GM19468 (cell line): Measurements from ENCODE around the gene IRS2.

Experiments
- ATAC-seq: cut with Tn5 transposase; IDR thresholded peaks from one replicate; pipeline ENCODE4 v1.9.1; 2021; ENCODE audit warnings: mild to moderate bottlenecking, moderate library complexity, moderate number of reproducible peaks; ENCODE audit not compliant: unreplicated experiment; ENCODE audit errors: extremely low read depth

Gene IRS2

DNA sequence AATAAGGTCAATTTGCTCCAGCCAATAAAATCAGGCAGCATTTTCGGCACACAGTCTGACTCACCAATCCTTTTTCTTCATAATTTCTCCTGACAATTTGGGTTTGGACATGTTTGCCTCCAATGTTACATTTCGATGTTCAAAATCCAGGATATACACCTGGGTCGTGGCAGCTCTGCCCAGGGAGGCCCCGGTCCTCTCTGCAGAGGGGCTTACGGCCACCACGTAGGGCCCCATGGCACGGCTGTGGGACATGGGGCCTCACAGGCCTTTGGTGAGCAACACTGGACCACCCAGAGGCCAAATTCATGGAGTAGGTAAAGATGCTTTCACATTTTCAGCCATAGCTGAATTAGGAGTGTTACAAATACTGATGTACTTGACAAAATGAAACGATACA, 25.4 kb downstream of the IRS2 start:
- ATAC-seq = no peak

DNA sequence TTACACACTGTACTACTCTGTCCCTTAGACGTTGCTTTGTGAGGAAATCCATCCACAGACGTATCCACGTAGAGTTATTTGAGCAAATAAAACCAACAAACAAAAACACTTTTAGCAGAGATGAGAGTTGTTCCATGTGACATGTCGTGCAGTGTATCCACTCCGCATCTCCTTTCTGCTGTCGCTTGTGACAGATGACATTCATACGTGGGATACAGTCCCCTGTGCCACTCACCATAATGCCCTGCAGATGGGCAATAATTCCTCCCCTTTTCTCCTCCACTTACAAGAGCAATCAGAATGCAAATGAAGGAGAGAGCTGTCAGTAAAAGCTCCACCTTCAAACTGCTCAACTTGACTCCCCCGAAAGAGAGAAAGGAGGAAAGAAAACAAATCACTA, 26.0 kb downstream of the IRS2 start:
- ATAC-seq = no peak

DNA sequence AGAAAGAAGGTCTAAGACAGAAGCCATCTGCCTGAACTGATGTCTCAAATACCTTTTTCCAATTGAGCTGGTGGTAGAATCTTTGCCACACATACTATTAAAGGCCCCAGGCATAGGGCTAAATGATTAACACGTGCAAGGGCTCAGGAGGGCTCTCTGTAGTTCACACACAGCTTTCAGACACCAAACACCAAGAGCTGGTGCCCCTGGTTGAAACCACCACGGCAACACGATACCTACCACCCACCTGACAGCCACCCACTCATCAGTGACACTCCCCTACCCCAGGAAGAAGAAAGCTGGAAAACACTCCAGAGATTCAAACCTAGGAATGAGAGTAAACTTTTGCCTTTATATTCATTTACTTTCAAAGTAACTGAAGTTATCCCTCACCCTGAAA, 26.8 kb downstream of the IRS2 start:
- no peak for ATAC-seq

DNA sequence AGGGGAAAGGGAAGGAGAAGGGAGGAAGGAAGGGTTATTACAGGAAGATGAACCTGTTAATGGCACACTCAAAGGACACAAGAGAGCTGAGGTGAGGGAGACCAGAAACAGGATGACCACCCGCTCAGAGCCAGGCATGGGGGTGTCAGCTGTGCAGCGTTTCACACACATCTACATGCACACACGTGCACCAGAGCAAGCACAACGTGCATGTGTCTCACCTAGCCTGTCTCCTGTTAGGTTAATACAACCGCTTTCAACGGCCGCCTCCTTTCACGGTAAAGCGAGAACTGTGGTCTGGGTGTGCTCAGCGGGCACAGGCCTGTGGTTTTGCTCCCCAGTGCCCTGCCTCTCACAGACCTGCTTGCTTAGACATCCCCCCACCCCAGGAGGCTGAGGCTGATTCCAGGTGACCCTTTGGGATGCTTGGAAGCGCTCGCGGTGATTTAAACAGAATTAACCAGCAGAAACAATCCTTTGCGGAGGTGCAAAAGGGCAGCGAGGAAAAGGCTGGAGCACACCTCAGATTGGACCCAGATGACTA, 27.4 kb downstream of the IRS2 start:
- ATAC-seq = no peak

DNA sequence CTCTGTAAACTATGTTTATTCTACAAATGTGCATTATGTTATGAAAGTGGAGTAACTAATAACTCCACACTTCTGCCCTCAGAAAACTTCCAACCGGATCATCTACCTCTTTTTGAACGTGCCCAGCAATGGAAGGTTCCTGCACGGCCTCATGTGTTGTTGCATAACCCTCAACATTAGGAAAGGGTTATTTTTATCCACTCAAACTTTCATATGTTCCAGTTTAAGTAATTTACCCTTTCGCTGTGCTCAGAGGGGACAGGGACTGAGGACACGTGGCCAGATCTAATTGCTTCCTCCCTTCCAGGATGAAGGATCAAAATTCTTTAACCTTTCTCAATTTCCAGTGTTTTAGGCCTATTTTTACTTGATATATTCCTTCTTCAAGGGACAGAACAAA, 29.6 kb downstream of the IRS2 start:
- no peak for ATAC-seq

DNA sequence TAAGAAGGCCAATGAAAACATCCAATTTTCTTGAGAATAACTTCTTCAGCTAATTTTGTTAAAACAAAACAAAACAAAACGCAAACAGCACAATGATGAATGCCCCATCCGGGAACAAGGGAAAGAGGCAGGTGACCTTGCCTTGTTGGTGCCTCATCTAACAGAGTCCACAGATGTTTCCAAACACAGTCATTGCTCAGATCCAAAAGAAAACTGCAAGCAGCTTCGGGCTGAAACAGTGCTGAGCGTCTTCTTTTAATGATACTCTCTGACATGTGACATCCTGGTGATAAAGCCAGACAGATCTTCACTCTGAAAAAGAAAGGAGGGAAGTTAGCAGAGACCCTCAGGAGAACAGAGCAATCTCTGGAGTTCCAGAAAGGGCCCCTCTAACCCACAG, 30.4 kb downstream of the IRS2 start:
- ATAC-seq = no peak

DNA sequence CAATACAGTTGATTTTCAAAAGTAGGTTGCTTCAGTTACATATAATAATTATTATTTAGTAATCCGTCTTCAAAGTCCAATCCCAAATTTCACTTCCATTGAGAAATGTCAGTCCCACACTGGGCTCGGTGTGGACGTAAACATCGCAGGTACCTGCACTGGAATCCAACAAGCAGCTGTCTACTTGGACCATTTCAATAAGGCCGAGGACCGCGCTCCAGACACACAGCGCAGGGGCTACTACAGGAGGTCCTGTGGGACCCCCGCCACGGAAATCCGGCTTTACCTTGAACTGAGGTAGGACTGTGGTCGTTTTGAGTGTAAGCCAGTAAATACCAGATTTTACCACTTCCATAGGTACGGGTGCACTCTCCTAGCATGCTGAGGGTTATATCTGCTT, 30.8 kb downstream of the IRS2 start:
- no peak for ATAC-seq

DNA sequence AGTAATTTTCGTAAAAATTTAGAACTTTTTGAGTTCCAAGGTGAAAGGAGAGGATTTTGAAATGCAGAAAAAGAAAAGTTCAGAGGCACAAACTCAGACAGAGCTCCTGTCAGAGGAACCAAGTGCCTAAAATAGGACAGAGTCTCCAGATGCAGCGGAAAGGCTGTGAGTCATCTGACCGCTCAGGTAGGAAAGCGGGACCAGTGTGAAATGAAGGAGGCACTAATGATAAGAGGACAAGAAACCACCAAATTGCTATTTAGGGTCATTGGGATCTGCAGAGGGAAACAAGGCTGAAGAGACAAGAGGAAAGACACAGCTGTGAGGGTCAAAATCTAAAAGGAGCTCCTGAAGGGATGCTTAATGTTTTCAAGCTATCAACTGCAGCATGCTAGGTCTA, 34.9 kb downstream of the IRS2 start:
- ATAC-seq = no peak

DNA sequence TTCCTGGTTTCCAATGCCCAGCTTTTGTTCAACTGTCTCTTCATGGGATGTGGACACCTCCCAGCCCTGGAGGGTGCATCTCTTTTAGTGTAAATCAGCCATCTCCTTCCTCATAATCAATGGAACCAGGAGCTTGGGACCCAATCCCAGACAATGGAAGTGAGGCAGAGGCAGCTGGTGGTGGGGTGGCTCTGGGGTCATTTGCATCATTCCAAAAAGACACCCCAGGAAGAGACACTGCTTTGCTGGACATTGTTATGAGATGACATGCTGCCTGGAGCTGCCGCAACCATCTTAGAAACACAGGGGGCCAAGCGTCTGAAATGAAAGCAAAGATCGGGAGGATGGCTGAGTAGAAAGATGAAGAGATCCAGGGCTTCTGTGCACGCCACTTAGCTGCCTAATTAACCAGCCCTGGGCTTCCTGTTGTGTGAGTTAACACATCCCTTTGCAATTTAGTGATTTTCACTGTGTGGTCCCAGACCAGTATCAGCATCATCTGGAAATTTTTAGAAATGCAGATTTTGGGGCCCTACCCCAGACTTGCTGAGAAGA, 36.1 kb downstream of the IRS2 start:
- no peak for ATAC-seq

DNA sequence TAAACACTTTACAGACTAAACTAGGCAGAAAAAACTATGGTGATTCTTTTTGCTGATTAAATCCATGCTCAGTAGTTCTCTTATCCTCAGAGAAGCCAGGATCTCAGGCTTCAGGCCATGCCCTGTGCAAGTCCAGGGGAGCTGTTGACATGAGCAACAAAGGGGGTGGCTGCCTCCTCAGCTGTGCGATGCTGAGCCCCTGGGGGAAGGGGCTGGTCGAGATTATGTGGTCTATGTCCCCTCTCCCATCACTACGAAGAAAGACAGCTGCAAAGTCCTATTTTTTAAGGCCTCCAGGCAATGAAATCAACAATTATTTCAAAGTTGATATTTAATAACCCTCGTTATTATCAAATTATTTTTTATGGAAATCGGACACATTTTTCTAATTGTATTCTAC, 37.0 kb downstream of the IRS2 start:
- ATAC-seq = no peak

DNA sequence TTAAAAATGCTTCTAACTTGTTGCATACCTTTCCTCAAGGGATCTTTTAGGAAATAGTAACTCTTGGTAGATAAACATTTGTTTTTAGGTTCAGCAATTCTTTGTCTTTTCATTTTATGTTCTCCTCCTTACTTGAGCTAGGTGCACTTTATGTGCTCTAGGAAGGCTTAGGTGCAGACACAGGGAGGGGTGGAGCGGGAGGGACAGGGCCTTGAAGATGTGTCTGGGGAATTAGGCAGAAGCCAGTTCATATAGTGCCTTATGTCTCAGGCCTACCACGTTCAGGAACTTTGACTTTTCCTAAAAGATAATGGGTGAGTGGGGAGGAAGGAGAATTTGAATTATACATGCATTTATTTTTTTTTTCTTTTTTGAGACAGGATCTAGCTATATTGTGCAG, 37.7 kb downstream of the IRS2 start:
- no peak for ATAC-seq

DNA sequence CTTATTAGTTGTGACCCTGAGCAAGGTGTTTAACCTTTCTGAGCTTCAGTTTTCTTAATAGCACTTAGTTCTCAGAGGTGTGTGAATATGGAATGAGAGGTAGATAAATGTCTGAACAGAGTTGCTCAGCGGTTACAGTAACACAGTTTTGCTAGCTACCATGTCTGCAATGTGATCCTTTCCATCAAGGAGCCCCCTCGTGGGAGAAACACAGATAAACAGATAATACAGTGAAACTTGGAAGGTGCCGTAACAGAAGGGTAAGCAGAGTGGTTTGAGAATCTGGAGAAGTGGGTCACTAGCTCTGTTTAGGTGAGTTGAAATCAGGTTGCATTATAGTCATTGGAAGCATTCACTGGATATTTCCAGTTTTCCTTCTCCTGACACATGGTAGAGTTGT, 38.9 kb downstream of the IRS2 start:
- ATAC-seq = no peak

DNA sequence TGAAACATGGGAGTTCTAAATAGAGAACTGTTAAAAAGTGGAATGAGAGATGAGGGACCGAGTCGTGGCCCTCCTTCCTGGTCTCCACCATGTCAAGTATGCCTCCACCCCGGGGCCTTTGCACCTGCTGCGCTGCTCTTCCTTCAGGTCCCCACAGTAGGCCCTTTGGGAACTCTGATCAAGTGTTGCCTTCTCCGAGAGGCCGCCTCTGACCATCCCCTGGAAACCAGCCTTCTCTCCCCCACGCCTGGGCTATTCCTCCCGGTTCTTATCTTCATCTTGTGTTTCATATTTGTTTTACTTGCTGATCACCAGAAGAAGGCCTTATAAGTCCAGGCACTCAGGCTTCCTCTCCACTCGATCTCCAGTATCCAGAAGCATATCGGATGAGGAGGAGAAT, 40.0 kb downstream of the IRS2 start:
- no peak for ATAC-seq

DNA sequence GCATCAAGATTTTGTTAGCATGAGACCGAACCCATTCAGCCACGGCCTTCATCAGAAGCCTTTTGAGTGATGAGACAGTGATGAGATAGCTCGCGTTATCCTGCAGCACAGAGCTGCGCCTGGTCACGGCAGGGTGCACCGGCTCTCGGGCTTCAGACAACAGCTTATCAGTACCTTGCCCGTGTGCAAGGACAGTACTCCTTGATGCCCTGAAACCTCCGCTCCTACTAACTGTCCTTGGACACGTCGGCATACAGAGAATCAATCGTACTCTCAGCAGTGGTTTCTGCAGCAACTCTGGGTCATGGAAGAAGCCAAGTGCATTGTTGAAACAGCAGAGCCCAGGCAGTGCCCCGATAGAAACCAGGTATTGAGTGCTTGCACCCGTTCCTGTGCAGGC, 40.7 kb downstream of the IRS2 start:
- no peak for ATAC-seq

DNA sequence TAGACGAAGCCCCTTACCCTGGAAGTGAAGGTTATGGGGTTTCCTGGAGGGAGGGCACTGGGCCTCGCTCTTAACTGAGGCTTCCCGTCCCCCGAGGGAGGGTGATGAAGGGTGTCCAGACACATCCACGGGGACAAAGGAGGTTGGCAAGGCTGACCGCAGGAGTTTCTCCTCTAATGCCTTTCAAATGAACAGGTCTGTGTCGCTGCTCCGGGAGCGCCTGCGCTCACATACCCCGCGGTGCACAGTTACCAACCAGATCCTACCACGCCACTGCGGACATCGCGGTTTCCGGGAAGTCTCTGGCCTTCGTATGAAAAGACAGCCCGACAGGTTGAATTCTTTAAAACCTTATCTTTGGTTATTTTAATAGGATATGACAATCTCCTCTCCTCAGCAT, 41.3 kb downstream of the IRS2 start:
- no peak for ATAC-seq

DNA sequence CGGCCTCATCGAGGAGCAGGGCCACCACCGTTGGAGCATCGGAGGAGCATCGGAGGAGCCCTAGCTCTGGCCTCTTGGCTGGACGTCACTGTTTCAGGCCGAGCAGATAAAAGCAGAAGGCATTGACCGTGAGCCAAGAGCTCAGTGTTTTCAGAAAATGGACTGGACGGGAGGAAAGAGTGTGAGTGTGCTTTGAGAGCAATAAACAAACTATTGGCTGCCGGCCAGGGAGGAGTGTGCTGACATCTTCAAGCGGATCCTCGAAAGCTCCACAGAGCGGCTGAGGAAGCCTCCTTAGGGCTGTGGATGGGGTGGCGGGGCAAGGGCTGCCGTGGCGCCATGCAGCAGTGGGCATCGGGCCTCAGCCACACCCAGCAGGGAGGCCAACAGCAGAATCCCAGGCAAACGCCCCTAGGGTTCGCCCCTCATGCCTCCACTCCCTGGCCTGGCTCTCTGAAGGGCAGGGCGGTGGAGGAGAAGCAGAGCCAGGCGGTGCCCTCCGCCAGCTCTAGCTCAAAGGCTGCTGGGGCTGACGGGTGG, 41.8 kb downstream of the IRS2 start:
- ATAC-seq = no peak

DNA sequence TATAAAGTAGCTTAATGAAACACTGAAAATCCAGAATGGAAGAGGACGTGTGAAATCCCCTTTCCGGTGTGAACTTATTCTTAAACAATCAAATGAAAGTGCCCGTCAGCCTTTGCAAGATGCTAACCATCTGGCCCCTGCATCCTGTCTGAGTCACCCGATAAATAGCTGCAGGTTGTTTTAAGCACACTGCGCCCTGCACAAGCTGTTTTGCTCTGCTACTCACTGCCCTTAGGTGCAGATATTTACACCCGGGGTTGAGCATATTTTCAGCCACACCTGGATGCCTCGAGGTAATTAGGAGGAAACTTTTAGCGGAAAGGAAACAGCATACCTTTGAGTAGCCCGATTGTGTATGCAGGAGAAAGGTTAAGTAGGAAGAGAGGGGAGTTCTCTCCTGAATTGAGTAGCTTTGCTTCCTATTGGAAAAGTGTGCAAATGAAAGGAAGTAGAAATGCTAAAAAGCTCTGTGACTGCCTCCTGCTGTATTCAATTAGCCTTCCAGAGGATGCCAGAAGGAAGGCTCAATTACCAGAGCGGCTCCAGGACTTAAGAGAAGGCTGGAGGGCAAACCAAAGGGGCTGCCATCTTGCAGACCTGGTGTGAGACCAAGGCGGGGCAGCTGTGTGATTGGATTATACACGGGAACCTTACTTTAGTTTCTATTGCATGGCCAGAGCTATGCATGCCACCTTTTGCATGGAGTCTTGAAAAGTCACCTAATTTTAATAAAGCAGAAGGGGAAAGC, 42.5 kb downstream of the IRS2 start:
- no peak for ATAC-seq

DNA sequence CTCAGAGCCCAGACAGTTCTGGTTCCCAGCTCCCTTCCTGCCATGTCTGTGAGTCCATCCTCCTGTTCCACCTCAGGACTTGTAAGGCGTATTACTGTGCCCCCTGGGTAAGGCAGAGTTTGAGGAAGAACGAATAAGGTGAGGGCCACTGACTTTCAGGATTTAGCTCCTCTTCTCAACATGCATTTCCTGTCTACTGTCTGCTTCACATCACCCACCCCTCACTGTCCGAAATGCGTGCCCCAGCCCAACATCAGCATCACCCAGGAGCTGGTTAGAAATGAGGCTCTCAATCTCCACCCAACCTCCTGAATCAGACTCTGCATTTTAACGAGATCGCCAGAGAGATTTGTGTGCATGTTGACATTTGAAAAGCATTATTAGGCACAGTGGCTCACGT, 44.4 kb downstream of the IRS2 start:
- ATAC-seq = no peak

DNA sequence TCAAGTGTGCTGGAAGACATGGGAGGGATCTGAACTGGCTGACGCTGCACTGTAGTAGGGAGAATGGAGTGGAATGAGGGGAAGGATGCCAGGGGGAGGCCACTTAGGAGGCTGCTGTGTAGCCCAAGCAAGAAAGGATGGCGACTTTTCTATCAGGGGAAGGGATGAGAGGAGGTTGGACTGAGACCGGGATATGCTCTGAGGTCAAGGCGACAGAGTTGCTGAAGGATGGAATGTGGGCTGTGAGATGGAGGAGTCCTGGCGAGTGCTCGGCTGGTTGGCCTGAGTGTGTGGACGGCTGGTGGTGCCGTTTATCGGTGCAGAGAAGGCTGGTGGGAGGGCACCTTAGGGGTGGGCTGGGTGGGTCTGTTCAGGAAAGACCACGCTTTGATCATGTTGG, 45.7 kb downstream of the IRS2 start:
- no peak for ATAC-seq

DNA sequence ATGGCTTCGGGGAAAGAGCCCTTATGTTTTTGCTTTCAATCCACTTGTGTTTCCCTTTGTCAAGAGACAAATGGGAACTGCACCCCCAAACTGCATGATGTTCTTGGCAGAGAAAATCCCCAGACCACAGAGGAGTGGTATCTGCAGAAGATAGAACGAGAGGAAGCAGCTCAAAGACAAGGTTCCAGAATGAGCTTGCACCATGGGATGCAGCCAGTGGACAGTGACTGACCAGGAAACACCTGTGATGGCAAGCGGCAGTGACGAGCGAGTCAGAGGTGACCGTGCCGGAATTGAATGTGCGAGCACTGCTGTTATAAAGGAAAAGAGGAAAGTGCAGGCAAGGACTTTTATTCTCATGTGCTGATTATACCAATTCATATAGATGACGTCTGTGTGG, 46.3 kb downstream of the IRS2 start:
- no peak for ATAC-seq

DNA sequence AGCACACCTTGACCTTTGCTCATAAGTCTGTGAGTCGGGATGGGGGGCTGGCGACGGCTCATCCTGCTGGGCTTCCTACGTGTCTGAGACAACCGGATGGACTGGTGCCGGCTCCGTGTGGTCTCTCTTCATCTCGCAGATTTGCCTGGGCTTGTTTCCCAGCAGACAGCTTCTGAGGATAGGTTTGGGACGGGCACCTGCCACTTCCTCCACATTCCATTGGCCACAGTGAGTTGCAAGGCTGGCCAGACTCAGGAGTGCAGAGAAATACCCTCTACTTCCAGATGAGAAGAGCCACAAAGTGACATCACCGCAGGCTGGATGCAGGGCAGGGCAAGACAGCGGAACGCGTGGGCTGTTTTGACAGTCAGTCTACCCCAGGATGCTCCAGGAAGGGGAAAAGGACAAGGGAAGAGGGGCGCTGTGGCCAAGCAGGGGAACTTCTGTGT, 48.1 kb downstream of the IRS2 start:
- ATAC-seq = no peak

DNA sequence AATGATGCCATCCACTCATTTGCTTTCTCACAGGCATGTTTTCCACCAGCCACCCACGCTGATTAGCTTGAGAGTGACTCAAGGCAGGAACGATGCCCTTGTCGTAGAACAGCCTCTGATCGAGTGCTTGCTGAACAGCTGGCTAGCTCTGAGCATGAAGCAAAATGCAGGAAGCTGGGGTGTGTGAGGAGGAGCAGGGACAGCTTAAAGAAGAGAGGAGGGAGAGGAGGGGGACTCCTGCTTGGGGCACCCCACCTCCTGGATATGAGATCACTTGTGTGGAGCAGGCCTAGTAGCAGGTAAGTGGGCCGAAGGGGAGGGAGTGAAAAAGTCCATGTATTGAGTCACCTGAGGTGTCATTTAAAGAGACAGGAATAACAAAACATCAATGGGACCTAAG, 48.8 kb downstream of the IRS2 start:
- ATAC-seq = no peak
